ENCODE measurements around the gene PTPN3. TPM values are rescaled to one million over a fixed set of nuclear protein-coding genes. Genes with fewer than 3 reads are reported as not detected.

The PTPN3 gene
- total RNA-seq, 1 experiment from 2014 or later: 20.8 TPM

DNA sequence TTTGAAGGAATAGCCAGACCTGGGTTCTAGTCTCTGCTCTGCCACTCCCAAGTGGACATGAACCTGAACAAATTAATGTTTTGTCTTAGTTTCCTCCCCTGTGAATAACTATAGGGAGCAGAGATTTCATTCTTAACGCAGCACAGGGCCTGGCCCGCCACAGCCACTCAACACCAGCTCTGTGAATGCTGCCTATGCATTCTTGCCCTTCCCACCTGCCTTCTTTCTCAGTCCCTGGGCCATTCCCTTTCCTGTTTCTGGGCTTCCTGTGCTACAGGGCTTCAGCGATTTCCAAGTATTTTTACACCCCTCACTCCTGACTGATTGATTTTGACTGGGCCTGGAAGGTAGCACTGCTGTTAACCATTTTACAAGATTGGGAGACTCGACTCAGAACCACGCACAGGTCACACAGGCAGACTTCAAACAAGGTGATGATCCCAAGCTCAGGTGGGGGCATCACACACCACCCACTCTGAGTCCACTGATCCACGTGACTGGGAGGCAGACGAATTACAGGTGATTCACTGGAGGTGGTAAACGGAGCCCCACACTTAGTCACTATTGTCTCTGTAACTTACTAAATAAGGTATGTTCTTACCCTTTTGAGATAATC, 21.4 kb downstream of the PTPN3 start:
- DNase-seq (ENCODE audit: low read depth, low spot score) (no peak), ATAC-seq (peak; percentile 34)
- Histone ChIP-seq H3K27me3 (ENCODE audit: insufficient read depth, low read length) (no peaks in the 10 kb centered on the region), H3K4me3 (replicated peaks in 1 of 2; ENCODE audit: low read depth in 1 of 2, low read length in 2 of 2) (peak overlapping the region in 1 of 2 experiments; percentile 41; a peak in 1 of 4 replicates), H3K9ac (ENCODE audit: low read length) (peak overlapping the region; percentile 51; the same call in 1 of the 2 replicates), H2AFZ (ENCODE audit: low read depth, low read length, poor library complexity, severe bottlenecking) (no peak overlapping the region), H3K79me2 (ENCODE audit: insufficient read depth, low read length) (peaks cover 50% of the 10 kb centered on the region), H3K27ac (ENCODE audit: low read depth, low read length) (peak overlapping the region; percentile 78), H3K4me1 (ENCODE audit: control insufficient read depth in 1 of 2, insufficient read depth in 2 of 2, low read length in 2 of 2) (peaks cover 32 to 33% of the 10 kb centered on the region in 2 experiments), H3K36me3 (ENCODE audit: control insufficient read depth in 1 of 2, insufficient read depth in 2 of 2, low read length in 2 of 2) (0 out of 4 replicates have a peak, but pooled peaks cover 0 to 3% of the 10 kb centered on the region in 2 experiments), H3K4me2 (ENCODE audit: low read length) (peak overlapping the region; percentile 74), H3K9me3 (ENCODE audit: control insufficient read depth in 1 of 2, insufficient read depth in 1 of 2, low read depth in 1 of 2, low read length in 2 of 2) (no peaks in the 10 kb centered on the region), H4K20me1 (ENCODE audit: insufficient read depth) (no peaks in the 10 kb centered on the region), H3K9me2 (ENCODE audit: insufficient read depth) (no peaks in the 10 kb centered on the region)
- ChIA-PET POLR2A (no interaction called here), CTCF (no interaction called here), RAD21 (ENCODE audit: low non-redundant PET in 1 of 2, low total read pairs in 2 of 2, uncharacterized antibody in 2 of 2, unreplicated experiment in 2 of 2) (no interaction called here)
- intact Hi-C loops (cut with micrococcal nuclease): no loop called here
- TSS peak; percentile 44 for BruUV-seq (replicated peaks)
- TF ChIP-seq, protein P1, sequence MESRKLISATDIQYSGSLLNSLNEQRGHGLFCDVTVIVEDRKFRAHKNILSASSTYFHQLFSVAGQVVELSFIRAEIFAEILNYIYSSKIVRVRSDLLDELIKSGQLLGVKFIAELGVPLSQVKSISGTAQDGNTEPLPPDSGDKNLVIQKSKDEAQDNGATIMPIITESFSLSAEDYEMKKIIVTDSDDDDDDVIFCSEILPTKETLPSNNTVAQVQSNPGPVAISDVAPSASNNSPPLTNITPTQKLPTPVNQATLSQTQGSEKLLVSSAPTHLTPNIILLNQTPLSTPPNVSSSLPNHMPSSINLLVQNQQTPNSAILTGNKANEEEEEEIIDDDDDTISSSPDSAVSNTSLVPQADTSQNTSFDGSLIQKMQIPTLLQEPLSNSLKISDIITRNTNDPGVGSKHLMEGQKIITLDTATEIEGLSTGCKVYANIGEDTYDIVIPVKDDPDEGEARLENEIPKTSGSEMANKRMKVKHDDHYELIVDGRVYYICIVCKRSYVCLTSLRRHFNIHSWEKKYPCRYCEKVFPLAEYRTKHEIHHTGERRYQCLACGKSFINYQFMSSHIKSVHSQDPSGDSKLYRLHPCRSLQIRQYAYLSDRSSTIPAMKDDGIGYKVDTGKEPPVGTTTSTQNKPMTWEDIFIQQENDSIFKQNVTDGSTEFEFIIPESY (IDR thresholded peaks at IDR 0.05; ENCODE audit: extremely low read depth, insufficient replicate concordance, low read length): no peak
- peak; percentile 32; the same call in 1 of the 2 replicates for TF ChIP-seq EGR1 (IDR thresholded peaks at IDR 0.05; ENCODE audit: low read depth)
- TF ChIP-seq ZNF274 (IDR thresholded peaks at IDR 0.05; ENCODE audit: low read depth, low read length): no peak
- peak; percentile 67; the same call in 1 of the 2 replicates for TF ChIP-seq SRF (IDR thresholded peaks at IDR 0.05; ENCODE audit: low read depth)
- no peak for TF ChIP-seq EZH2 (IDR thresholded peaks at IDR 0.05)
- TF ChIP-seq, protein P2, sequence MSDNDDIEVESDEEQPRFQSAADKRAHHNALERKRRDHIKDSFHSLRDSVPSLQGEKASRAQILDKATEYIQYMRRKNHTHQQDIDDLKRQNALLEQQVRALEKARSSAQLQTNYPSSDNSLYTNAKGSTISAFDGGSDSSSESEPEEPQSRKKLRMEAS (IDR thresholded peaks at IDR 0.05): peak; percentile 17; the same call in 1 of the 2 replicates

DNA sequence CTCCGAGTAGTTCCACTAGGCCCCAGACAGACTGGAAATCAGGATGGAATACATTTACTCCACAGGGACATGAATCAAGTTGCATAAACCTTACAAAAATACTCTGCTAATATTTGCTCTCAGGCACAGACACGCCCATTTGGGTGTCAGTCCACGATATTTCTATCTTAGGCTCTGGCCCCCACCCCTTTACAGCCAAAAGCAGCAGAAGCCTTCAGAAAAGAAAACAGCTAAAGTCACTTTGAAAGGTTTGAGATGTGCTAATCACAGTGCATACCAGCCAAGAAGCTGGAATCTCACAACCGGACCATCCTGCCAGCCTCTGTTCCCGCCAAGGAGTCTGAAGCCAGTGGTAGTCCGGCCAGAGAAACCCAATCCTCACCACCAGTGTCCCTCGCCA, 22.6 kb downstream of the PTPN3 start:
- ATAC-seq (no peak), DNase-seq (ENCODE audit: low read depth, low spot score) (no peak)
- H3K36me3 ChIP-seq (ENCODE audit: control insufficient read depth in 1 of 2, insufficient read depth in 2 of 2, low read length in 2 of 2): no peaks in the 10 kb centered on the region
- no peak overlapping the region for H3K4me3 ChIP-seq (replicated peaks in 1 of 2; ENCODE audit: low read depth in 1 of 2, low read length in 2 of 2)
- H3K4me1 ChIP-seq (ENCODE audit: control insufficient read depth in 1 of 2, insufficient read depth in 2 of 2, low read length in 2 of 2): peaks cover 32 to 35% of the 10 kb centered on the region in 2 experiments
- intact Hi-C loops (cut with micrococcal nuclease): no loop called here
- H3K9me2 ChIP-seq (ENCODE audit: insufficient read depth): no peaks in the 10 kb centered on the region
- no peaks in the 10 kb centered on the region for H4K20me1 ChIP-seq (ENCODE audit: insufficient read depth)
- no peak overlapping the region for H2AFZ ChIP-seq (ENCODE audit: low read depth, low read length, poor library complexity, severe bottlenecking)
- H3K9me3 ChIP-seq (ENCODE audit: control insufficient read depth in 1 of 2, insufficient read depth in 1 of 2, low read depth in 1 of 2, low read length in 2 of 2): no peaks in the 10 kb centered on the region
- peaks cover 46% of the 10 kb centered on the region for H3K79me2 ChIP-seq (ENCODE audit: insufficient read depth, low read length)
- no peak overlapping the region for H3K4me2 ChIP-seq (ENCODE audit: low read length)
- H3K27ac ChIP-seq (ENCODE audit: low read depth, low read length): no peak overlapping the region
- no TSS peak for BruUV-seq (replicated peaks)
- no peaks in the 10 kb centered on the region for H3K27me3 ChIP-seq (ENCODE audit: insufficient read depth, low read length)
- POLR2A ChIA-PET: no interaction called here
- CTCF ChIA-PET: interaction anchor here (1.2 kb wide), 1 partner anchor 35 kb away, joined by 4 read pairs; no protein-coding TSS in a partner anchor
- H3K9ac ChIP-seq (ENCODE audit: low read length): no peak overlapping the region
- RAD21 ChIA-PET (ENCODE audit: low non-redundant PET in 1 of 2, low total read pairs in 2 of 2, uncharacterized antibody in 2 of 2, unreplicated experiment in 2 of 2): no interaction called here
- TF ChIP-seq, protein P3, sequence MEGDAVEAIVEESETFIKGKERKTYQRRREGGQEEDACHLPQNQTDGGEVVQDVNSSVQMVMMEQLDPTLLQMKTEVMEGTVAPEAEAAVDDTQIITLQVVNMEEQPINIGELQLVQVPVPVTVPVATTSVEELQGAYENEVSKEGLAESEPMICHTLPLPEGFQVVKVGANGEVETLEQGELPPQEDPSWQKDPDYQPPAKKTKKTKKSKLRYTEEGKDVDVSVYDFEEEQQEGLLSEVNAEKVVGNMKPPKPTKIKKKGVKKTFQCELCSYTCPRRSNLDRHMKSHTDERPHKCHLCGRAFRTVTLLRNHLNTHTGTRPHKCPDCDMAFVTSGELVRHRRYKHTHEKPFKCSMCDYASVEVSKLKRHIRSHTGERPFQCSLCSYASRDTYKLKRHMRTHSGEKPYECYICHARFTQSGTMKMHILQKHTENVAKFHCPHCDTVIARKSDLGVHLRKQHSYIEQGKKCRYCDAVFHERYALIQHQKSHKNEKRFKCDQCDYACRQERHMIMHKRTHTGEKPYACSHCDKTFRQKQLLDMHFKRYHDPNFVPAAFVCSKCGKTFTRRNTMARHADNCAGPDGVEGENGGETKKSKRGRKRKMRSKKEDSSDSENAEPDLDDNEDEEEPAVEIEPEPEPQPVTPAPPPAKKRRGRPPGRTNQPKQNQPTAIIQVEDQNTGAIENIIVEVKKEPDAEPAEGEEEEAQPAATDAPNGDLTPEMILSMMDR (IDR thresholded peaks at IDR 0.05 in 2 of 3, conservative IDR thresholded peaks at IDR 0.05 in 1 of 3; ENCODE audit: borderline replicate concordance in 1 of 3, insufficient read depth in 1 of 3, low read depth in 2 of 3, low read length in 2 of 3): no peak
- TF ChIP-seq, protein P1 (IDR thresholded peaks at IDR 0.05; ENCODE audit: extremely low read depth, insufficient replicate concordance, low read length): no peak

Data from HCT116 (cell line).